Amniotic stem cell (primary cell): Measurements from ENCODE around the gene LHX5.
A peak's percentile ranks its signal among the peaks of the same experiment; 100 is the strongest.

Source experiments
- DNase-seq: peaks from one replicate; lab custom pipeline; 2025; lab: John Stamatoyannopoulos, UW

The LHX5 gene

GRCh38 chr12:113464852-113465719 lies 6.6 kb downstream of the LHX5 start:
- no peak for DNase-seq

GRCh38 chr12:113464452-113464775 lies 7.3 kb downstream of the LHX5 start:
- DNase-seq: no peak

- DNase-seq: no peak
These were observed 7.8 kb downstream of the LHX5 start for GRCh38 chr12:113463746-113464451.

GRCh38 chr12:113462998-113463745 lies 8.5 kb downstream of the LHX5 start:
- DNase-seq: no peak

- DNase-seq: peak; percentile 29
These were observed 9.4 kb downstream of the LHX5 start for GRCh38 chr12:113462117-113462774.

- DNase-seq: no peak
These were observed 10.0 kb downstream of the LHX5 start for GRCh38 chr12:113461666-113462065.

GRCh38 chr12:113459981-113460380 lies 11.7 kb downstream of the LHX5 start:
- DNase-seq: no peak

- DNase-seq: no peak
These were observed 14.0 kb downstream of the LHX5 start for GRCh38 chr12:113457710-113458109.

- DNase-seq: no peak
These were observed 14.5 kb downstream of the LHX5 start for GRCh38 chr12:113457185-113457584.

GRCh38 chr12:113456761-113457160 lies 14.9 kb downstream of the LHX5 start:
- no peak for DNase-seq

- DNase-seq: no peak
These were observed 15.5 kb downstream of the LHX5 start for GRCh38 chr12:113456199-113456598.

GRCh38 chr12:113453330-113453729 lies 18.3 kb downstream of the LHX5 start:
- no peak for DNase-seq

- no peak for DNase-seq
These were observed 19.2 kb downstream of the LHX5 start for GRCh38 chr12:113452458-113452857.

GRCh38 chr12:113449839-113450238 lies 21.8 kb downstream of the LHX5 start:
- DNase-seq: no peak

GRCh38 chr12:113449299-113449698 lies 22.4 kb downstream of the LHX5 start:
- no peak for DNase-seq

- no peak for DNase-seq
These were observed 22.8 kb downstream of the LHX5 start for GRCh38 chr12:113448873-113449272.

- DNase-seq: no peak
These were observed 26.0 kb downstream of the LHX5 start for GRCh38 chr12:113445544-113446171.

GRCh38 chr12:113443030-113443539 lies 28.6 kb downstream of the LHX5 start:
- no peak for DNase-seq

GRCh38 chr12:113440947-113441782 lies 30.5 kb downstream of the LHX5 start:
- no peak for DNase-seq

GRCh38 chr12:113440336-113440735 lies 31.3 kb downstream of the LHX5 start:
- DNase-seq: no peak

GRCh38 chr12:113439606-113440030 lies 32.1 kb downstream of the LHX5 start:
- DNase-seq: peak; percentile 16
